ENCODE measurements around the gene MAFG.

GRCh38 chr17:81944858-81945257 is 17.3 kb upstream of the MAFG start:
- no peak for TF ChIP-seq ZNF274 (IDR thresholded peaks at IDR 0.05; ENCODE audit: low read depth, low read length)
- no peak for TF ChIP-seq YY1 (IDR thresholded peaks at IDR 0.05; ENCODE audit: insufficient read depth, insufficient read length)
- TF ChIP-seq SUZ12 (IDR thresholded peaks at IDR 0.05; ENCODE audit: extremely low read depth, insufficient read depth, insufficient read length), result no peak

All from NT2/D1 (cell line).